H1 (cell line): ENCODE results near the gene CDC26. TPM values are rescaled to one million over a fixed set of nuclear protein-coding genes. Genes with fewer than 3 reads are reported as not detected.

ENCODE experiments used
- FOSL1 ChIP-seq: IDR thresholded peaks from 2 replicates; pipeline ENCODE4 v1.6.1; 2011; ENCODE audit warnings: mild to moderate bottlenecking, low read depth, low read length, moderate library complexity; ENCODE audit not compliant: insufficient read depth
- HDAC6 ChIP-seq: IDR thresholded peaks from one replicate; pipeline ENCODE4 v1.7.1; 2012; ENCODE audit warnings: low read depth, mild to moderate bottlenecking, inconsistent platforms, low read length, moderate library complexity
- polyA plus RNA-seq, 7 experiments: library from polyadenylated mRNA; depleted of rRNA in 3 of 7; stranded (reverse) in 5 of 7; unstranded in 2 of 7; fragments of >200 nt in 5 of 7; fragments of 200-250 nt in 2 of 7; gene quantifications; 1 replicate in 5 of 7; 2 replicates in 1 of 7; 4 replicates in 1 of 7; pipeline versions ENCODE4 v1.2.1 to v1.2.3, GENCODE V29; 2011 to 2013; ENCODE audit warnings: missing spikeins in 2 of 7, mixed read lengths in 2 of 7
- total RNA-seq: library from RNA; stranded (reverse); fragmentation: NEBNext Ultra II Directional; extraction: Animal tissue kit (Norgen Biotek cat#: 25700); gene quantifications from 2 replicates; pipeline ENCODE4 v1.2.1, GENCODE V29; 2021

The CDC26 gene
- total and polyA plus RNA-seq, 2 of the 8 experiments (the other 6 are each of a cell fraction or from before 2014, with no cell fraction given), result 31.5 to 41.9 TPM

GRCh38 chr9:113228130-113228665 lies 47.2 kb downstream of the CDC26 start (continued):
- TF ChIP-seq HDAC6 (no peak), FOSL1 (no peak)
